ENCODE data around the gene COX6A2. TPM values are rescaled to one million over a fixed set of nuclear protein-coding genes. Genes with fewer than 3 reads are reported as not detected.

Gene COX6A2
- 3.1 TPM for total RNA-seq

GRCh38 chr16:31428279-31428597, at the start of gene COX6A2:
TSS of gene COX6A2 (minus strand) at chr16:31428360. CDS start at chr16:31428325, 35 bp downstream.
- ATAC-seq (peak; percentile 56), DNase-seq (ENCODE audit: low spot score) (no peak)

GRCh38 chr16:31477220-31478216, 49.4 kb upstream of the COX6A2 start:
- ATAC-seq (peak; percentile 81), DNase-seq (ENCODE audit: low spot score) (peak; percentile 93)

- ATAC-seq = peak; percentile 79
- DNase-seq (ENCODE audit: low spot score) = peak; percentile 92
These were observed 48.4 kb upstream of the COX6A2 start for GRCh38 chr16:31476303-31477219.

GRCh38 chr16:31475946-31476302, 47.8 kb upstream of the COX6A2 start:
- no peak for DNase-seq (ENCODE audit: low spot score)
- ATAC-seq = no peak

GRCh38 chr16:31474773-31475738, 46.9 kb upstream of the COX6A2 start:
- no peak for ATAC-seq
- no peak for DNase-seq (ENCODE audit: low spot score)

GRCh38 chr16:31474173-31474714, 46.1 kb upstream of the COX6A2 start:
- no peak for ATAC-seq
- no peak for DNase-seq (ENCODE audit: low spot score)

- no peak for DNase-seq (ENCODE audit: low spot score)
- no peak for ATAC-seq
These were observed 45.3 kb upstream of the COX6A2 start for GRCh38 chr16:31473264-31473984.

GRCh38 chr16:31472709-31473203, 44.6 kb upstream of the COX6A2 start:
- DNase-seq (ENCODE audit: low spot score) (peak; percentile 88), ATAC-seq (peak; percentile 66)

GRCh38 chr16:31471875-31472708, 43.9 kb upstream of the COX6A2 start, which contains the start of gene TGFB1I1:
TSS of gene TGFB1I1 (plus strand) at chr16:31472152. CDS start at chr16:31472189, 37 bp downstream.
- DNase-seq (ENCODE audit: low spot score) = no peak
- ATAC-seq = peak; percentile 3

- ATAC-seq (no peak), DNase-seq (ENCODE audit: low spot score) (no peak)
These were observed 43.2 kb upstream of the COX6A2 start for GRCh38 chr16:31471241-31471874.

- DNase-seq (ENCODE audit: low spot score) (no peak), ATAC-seq (no peak)
These were observed 42.5 kb upstream of the COX6A2 start for GRCh38 chr16:31470615-31471014.

GRCh38 chr16:31467858-31468257, 39.7 kb upstream of the COX6A2 start:
- ATAC-seq = no peak

GRCh38 chr16:31467151-31467773, 39.1 kb upstream of the COX6A2 start:
- ATAC-seq (no peak), DNase-seq (ENCODE audit: low spot score) (no peak)

More at GRCh38 chr16:31467858-31468257, 39.7 kb upstream of the COX6A2 start:
- no peak for DNase-seq (ENCODE audit: low spot score)

GRCh38 chr16:31466381-31466841, 38.3 kb upstream of the COX6A2 start:
- DNase-seq (ENCODE audit: low spot score) (no peak), ATAC-seq (no peak)

- no peak for ATAC-seq
- no peak for DNase-seq (ENCODE audit: low spot score)
These were observed 37.7 kb upstream of the COX6A2 start for GRCh38 chr16:31465788-31466370.

- ATAC-seq = no peak
These were observed 36.7 kb upstream of the COX6A2 start for GRCh38 chr16:31464781-31465260.

GRCh38 chr16:31464348-31464769, 36.2 kb upstream of the COX6A2 start:
- ATAC-seq (no peak), DNase-seq (ENCODE audit: low spot score) (no peak)

More at GRCh38 chr16:31464781-31465260, 36.7 kb upstream of the COX6A2 start:
- DNase-seq (ENCODE audit: low spot score) = no peak

Data from left lobe of liver (tissue), 2 donors.